A673 (cell line): Measurements from ENCODE around the gene SUPT7L.

Source experiments
- EZH2 ChIP-seq: fragments of 200-600 bp; sonication (generic); IDR thresholded peaks from 2 replicates; pipeline ENCODE4 v1.6.1; 2017; ENCODE audit warnings: borderline replicate concordance, low read depth, mild to moderate bottlenecking, mixed read lengths, antibody characterized with exemption, low read length; ENCODE audit not compliant: poor library complexity, severe bottlenecking
- TF ChIP-seq, protein P1 (sequence below): fragments of 300-800, 200-600 bp; sonication (generic); conservative IDR thresholded peaks from 2 replicates; pipeline ENCODE4 v1.5.1; 2017; ENCODE audit warnings: low read depth, mild to moderate bottlenecking, antibody characterized with exemption, low read length, moderate library complexity, mixed read lengths

DNA sequence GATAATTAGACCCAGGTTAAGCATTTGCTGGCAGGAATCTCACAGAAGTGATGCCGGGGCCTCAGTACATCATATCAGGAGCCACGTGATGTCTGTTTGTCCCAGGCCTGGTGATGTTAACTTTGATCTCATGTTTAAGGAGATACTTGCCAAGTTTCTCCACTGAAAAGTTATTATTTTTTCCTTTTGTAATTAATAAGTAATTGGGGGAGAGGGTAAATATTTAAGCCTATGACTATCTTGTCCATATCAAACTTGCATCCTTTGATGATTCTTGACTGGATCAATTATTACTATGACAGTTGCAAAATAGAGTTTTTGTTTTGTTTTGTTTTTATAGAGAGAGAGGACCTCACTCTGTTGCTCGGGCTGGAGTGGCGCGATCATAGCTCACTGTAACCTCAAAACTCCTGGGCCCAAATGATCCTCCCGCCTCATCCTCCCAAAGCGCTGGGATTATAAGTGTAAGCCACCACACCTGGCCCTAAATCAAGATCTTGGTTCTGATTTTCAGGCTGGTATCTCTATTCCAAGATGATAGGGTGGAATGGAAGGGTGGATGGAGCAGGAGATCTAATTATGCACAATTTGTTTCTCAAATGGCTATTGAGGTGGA is 46.7 kb upstream of the SUPT7L start:
- TF ChIP-seq, protein P1, sequence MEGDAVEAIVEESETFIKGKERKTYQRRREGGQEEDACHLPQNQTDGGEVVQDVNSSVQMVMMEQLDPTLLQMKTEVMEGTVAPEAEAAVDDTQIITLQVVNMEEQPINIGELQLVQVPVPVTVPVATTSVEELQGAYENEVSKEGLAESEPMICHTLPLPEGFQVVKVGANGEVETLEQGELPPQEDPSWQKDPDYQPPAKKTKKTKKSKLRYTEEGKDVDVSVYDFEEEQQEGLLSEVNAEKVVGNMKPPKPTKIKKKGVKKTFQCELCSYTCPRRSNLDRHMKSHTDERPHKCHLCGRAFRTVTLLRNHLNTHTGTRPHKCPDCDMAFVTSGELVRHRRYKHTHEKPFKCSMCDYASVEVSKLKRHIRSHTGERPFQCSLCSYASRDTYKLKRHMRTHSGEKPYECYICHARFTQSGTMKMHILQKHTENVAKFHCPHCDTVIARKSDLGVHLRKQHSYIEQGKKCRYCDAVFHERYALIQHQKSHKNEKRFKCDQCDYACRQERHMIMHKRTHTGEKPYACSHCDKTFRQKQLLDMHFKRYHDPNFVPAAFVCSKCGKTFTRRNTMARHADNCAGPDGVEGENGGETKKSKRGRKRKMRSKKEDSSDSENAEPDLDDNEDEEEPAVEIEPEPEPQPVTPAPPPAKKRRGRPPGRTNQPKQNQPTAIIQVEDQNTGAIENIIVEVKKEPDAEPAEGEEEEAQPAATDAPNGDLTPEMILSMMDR: no peak
- TF ChIP-seq EZH2: no peak
